ENCODE results near the gene PRSS56. TPM values are rescaled to one million over a fixed set of nuclear protein-coding genes. Genes with fewer than 3 reads are reported as not detected.

The PRSS56 gene
- total RNA-seq, 1 donor from 2014 or later = not detected

- Mint-ChIP-seq H3K4me3 (ENCODE audit: unreplicated experiment) (no peak overlapping the region), H3K9me3 (ENCODE audit: unreplicated experiment) (no peaks in the 10 kb centered on the region), H3K27me3 (ENCODE audit: unreplicated experiment) (peaks cover 33% of the 10 kb centered on the region), H3K27ac (ENCODE audit: unreplicated experiment) (no peak overlapping the region), H3K4me1 (ENCODE audit: unreplicated experiment) (peaks cover 7% of the 10 kb centered on the region), H3K36me3 (ENCODE audit: unreplicated experiment) (no peaks in the 10 kb centered on the region)
- DNase-seq (ENCODE audit: extremely low spot score, unreplicated experiment) = no peak
- TF ChIP-seq CTCF (IDR thresholded peaks at IDR 0.05) = no peak
Measured at GRCh38 chr2:232482301-232483238, 37.6 kb upstream of the PRSS56 start.

DNA sequence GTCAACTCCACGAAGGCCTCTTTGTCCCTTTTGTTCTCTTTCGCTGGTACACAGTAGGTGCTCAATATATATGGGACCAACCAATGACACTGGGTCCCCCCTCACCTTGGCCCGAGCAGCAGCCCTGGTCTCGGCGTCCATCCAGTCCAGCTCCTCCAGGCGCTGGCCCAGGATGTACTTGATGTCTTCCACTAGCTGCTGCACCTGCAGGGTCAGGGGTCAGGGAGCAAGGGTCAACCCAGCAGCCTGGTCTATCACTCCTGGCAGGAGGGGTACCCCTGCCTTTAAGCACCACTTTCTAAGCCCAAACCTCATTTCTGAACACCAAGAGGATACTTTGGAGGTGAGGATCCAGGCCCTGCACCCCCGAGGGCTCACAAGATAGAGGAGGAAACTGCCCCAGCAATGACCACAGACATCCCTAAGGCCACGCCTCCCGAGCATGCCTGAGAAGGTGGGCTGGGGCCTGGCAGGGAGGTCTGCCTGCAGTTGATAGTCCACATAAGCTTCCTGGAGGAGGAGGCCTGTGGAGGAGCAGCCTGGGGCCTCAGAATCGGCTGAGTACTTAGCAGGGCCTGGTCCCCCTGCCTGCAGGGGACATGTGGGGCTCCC, 36.8 kb upstream of the PRSS56 start:
- H3K4me3 Mint-ChIP-seq (ENCODE audit: unreplicated experiment) = no peak overlapping the region
- H3K36me3 Mint-ChIP-seq (ENCODE audit: unreplicated experiment) = no peaks in the 10 kb centered on the region
- H3K27ac Mint-ChIP-seq (ENCODE audit: unreplicated experiment) = no peak overlapping the region
- peaks cover 7% of the 10 kb centered on the region for H3K4me1 Mint-ChIP-seq (ENCODE audit: unreplicated experiment)
- no peak for DNase-seq (ENCODE audit: extremely low spot score, unreplicated experiment)
- H3K27me3 Mint-ChIP-seq (ENCODE audit: unreplicated experiment) = peaks cover 33% of the 10 kb centered on the region
- H3K9me3 Mint-ChIP-seq (ENCODE audit: unreplicated experiment) = no peaks in the 10 kb centered on the region
- TF ChIP-seq CTCF (IDR thresholded peaks at IDR 0.05) = no peak

DNA sequence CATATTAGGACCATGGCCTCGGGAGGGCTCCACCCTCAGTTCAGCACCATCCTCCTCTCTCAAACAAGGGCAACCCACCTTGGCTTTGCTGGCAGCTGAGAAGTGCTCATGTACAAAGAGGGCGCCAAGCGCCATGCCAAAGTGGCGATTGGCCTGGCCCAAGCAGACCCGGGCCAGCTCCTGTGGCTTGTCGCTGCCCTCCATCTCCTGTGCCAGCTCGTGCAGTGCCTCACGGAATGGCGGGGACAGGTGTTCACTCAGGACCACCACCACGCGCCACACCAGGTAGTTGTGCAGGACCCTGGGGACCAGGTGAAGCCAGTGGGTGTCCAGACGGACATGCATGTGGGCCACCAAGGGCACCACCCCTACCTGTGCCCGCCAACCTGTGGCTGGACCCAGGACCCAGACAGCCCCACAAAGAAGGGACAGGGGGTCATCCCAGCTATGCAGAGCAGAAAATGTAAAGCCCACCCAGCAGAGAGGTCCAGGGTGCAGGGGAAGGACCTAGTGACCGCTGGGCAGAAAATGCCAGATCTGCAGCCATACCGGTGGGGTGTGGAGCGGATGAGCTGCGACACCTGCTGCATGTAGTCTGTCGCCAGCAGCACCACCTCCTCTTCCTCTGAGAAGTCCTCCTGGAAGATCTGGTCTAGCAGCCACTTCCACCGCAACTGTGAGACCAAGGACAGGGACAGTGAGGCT, 36.1 kb upstream of the PRSS56 start:
- H3K4me1 Mint-ChIP-seq (ENCODE audit: unreplicated experiment) = peaks cover 7% of the 10 kb centered on the region
- no peak for TF ChIP-seq CTCF (IDR thresholded peaks at IDR 0.05)
- H3K36me3 Mint-ChIP-seq (ENCODE audit: unreplicated experiment) = no peaks in the 10 kb centered on the region
- no peak overlapping the region for H3K4me3 Mint-ChIP-seq (ENCODE audit: unreplicated experiment)
- peaks cover 37% of the 10 kb centered on the region for H3K27me3 Mint-ChIP-seq (ENCODE audit: unreplicated experiment)
- no peak for DNase-seq (ENCODE audit: extremely low spot score, unreplicated experiment)
- no peaks in the 10 kb centered on the region for H3K9me3 Mint-ChIP-seq (ENCODE audit: unreplicated experiment)
- H3K27ac Mint-ChIP-seq (ENCODE audit: unreplicated experiment) = no peak overlapping the region

DNA sequence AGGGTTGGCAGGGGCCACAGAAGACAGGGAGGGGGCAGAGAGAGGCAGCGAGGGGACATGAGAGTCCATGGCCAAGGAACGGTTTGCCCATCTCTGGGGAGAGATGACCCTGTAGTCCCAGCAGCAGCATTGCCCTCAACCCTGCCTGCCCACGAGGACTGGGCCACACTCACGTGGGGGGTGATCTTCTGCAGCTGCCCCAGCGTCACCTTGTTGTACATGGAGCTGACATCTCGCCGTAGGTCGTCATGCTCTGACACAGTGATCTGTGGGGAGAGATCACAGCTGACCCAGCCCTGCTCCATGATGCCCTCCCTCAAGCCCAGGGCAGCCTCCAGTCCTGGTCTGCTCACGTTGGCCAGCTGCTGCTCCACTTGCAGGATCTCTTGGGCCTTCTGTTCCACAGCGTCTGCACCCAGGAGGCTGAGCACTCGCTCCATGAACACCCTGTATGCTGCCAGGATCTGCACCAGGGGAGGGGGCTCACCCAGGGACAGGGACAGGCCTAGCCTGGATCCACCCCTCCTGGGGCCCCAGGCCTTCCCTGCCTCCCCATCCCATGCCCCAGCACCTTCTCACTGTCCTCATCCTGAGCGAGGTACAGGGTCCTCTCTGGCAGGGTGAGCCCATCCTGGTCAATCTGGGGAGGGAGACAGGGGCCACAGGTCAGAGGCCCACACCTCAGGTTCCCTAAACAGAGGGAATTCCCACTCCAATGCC, 35.4 kb upstream of the PRSS56 start:
- Mint-ChIP-seq H3K4me3 (ENCODE audit: unreplicated experiment) (peak overlapping the region; percentile 38), H3K4me1 (ENCODE audit: unreplicated experiment) (peaks cover 7% of the 10 kb centered on the region), H3K36me3 (ENCODE audit: unreplicated experiment) (no peaks in the 10 kb centered on the region), H3K27ac (ENCODE audit: unreplicated experiment) (no peak overlapping the region), H3K9me3 (ENCODE audit: unreplicated experiment) (no peaks in the 10 kb centered on the region), H3K27me3 (ENCODE audit: unreplicated experiment) (peaks cover 34% of the 10 kb centered on the region)
- no peak for TF ChIP-seq CTCF (IDR thresholded peaks at IDR 0.05)
- no peak for DNase-seq (ENCODE audit: extremely low spot score, unreplicated experiment)

Measured in osteocyte (in vitro differentiated cells).